Epidermal melanocyte (primary cell): ENCODE results near the gene MTR.

Experiments used
- DNase-seq: peaks from one replicate; pipeline ENCODE4 v3.0.0; 2011; ENCODE audit warnings: low spot score; ENCODE audit not compliant: insufficient read length

MTR gene

DNA sequence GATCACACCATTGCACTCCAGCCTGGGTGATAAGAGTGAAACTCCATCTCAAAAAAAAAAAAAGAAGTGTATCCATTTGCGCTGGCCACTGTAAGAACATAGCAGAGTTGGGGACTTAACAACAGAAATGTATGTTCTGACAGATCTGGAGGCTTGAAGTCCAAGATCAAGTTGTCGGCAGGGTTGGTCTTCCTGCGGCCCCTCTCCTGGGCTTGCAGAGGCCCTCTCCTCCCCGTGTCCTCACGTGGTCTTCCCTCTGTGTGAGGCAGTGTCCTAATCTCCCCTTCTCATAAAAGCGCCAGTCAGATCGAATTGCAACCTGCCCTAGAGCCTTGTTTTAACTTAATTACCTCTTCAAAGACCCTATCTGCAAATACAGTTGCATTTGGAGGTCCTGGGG, 156.6 kb downstream of the MTR start:
- no peak for DNase-seq

DNA sequence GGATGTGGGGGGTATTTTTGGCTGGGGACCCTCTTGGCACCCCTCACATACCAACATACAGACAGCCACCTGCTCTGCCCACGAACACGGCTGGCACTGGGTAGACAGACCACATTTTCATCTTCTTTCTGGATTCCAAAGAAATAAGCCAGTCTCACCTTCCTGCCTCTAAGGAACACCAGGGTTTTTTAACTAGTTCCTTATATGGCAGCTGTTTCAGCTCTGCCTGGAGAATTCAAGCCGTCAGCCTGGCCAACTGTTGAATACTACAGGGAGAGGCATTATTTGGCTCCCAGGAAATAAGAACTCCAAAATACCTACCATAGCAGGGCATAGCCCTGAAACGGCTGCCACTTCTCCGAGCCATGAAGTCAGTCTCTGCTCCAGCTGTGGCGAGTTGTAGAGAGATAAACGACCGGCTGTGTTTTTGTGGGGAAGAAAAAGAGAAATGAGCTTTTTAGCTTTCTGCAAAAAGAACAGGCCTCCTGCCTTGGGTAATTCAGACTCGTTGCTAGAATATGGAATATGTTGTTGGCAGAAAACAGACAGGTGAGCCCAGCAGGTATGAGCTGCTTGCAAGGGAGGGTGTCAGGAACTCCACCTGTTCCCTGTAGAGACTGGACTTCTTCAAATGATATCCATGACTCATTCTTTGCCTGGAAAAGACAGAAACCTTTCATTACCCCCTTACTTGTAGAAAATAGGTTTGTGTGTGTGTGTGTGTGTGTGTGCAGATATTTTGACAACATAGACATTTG, 157.3 kb downstream of the MTR start:
- DNase-seq, result no peak

DNA sequence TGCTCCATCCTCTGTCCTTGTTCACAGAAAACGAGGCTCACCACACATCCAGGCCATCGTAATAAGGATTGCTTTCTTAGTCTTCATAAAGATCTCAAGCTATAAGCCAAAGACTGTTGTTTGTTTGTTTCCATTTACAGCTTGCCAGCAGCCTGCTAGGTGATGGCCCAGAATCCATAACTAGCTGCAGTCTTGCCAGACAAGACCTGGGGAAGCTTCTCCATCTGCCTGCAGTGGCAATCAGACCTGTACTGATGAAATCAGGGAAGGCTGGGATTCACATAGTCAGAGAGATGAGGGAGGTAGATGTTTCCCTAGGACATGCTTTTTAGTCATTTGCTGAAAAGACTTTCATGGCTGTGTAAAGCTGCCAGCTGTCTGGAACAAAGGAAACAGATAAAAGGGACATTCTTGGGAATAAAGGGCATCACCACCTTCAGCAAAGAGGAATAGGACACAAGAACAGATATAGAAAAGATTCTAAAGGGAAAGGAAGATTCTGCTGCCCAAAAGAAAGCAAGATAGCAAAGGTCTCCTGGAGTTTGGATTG, 158.1 kb downstream of the MTR start:
- DNase-seq, result no peak
